K562 (cell line): ENCODE results near the gene CCDC28B. TPM values are rescaled to one million over a fixed set of nuclear protein-coding genes. Genes with fewer than 3 reads are reported as not detected.
A peak's percentile ranks its signal among the peaks of the same experiment; 100 is the strongest.

Experiments used
- ATF4 ChIP-seq: fragments of 450-650 bp; formaldehyde crosslinking; IDR thresholded peaks from 2 replicates; pipeline ENCODE4 v1.4.0; 2022; ENCODE audit warnings: mild to moderate bottlenecking, moderate library complexity
- GATAD2A ChIP-seq: fragments of 450-650 bp; IDR thresholded peaks from 2 replicates; pipeline ENCODE4 v1.6.1; 2017
- GTF3C2 ChIP-seq: IDR thresholded peaks from 3 replicates; pipeline ENCODE4 v1.6.1; 2011; ENCODE audit warnings: borderline replicate concordance, mild to moderate bottlenecking, moderate library complexity; ENCODE audit not compliant: insufficient read length; ENCODE audit errors: extremely low read depth
- MAFF ChIP-seq: IDR thresholded peaks from 2 replicates; pipeline ENCODE4 v1.6.1; 2012; ENCODE audit warnings: low read length, improper control_type of control experiment
- TFE3 ChIP-seq: fragments of 450-650 bp; formaldehyde crosslinking; IDR thresholded peaks from 2 replicates; pipeline ENCODE4 v1.4.0; 2020; ENCODE audit warnings: mild to moderate bottlenecking, mixed read lengths
- XRCC4 ChIP-seq: IDR thresholded peaks from one replicate; pipeline ENCODE4 v1.6.1; 2011; ENCODE audit not compliant: insufficient read depth, insufficient read length; ENCODE audit errors: extremely low read depth
- ZBTB7A ChIP-seq: IDR thresholded peaks from 2 replicates; pipeline ENCODE4 v1.6.1; 2011; ENCODE audit warnings: low read depth, mild to moderate bottlenecking, low read length, moderate library complexity, borderline replicate concordance; ENCODE audit not compliant: control insufficient read depth
- polyA plus RNA-seq, 8 experiments: library from polyadenylated mRNA; depleted of rRNA in 4 of 8; stranded (reverse) in 5 of 8; unstranded in 3 of 8; fragments of >200 nt; fragmentation: Nextera tagmentation in 2 of 8; fragmentation: Illumina TruSeq in 1 of 8; extraction: Ambion mirVana in 2 of 8; extraction: Trizol in 1 of 8; gene quantifications; 2 replicates each; pipeline versions ENCODE4 v1.2.1 to v1.2.3, GENCODE V29; 2011 to 2014; ENCODE audit warnings: inconsistent platforms in 1 of 8, missing spikeins in 1 of 8
- total RNA-seq, 7 experiments: library from RNA; depleted of rRNA in 6 of 7; stranded (reverse); fragments of >200 nt in 6 of 7; fragmentation: Illumina TruSeq in 2 of 7; extraction: Trizol in 2 of 7; gene quantifications; 2 replicates each; pipeline versions ENCODE4 v1.2.1 to v1.2.3, GENCODE V29; 2011 to 2021; ENCODE audit warnings: low replicate concordance in 1 of 7
- TF ChIP-seq, protein P1 (sequence below), 2 experiments: fragments of 450-650 bp; IDR thresholded peaks; 2 replicates each; pipeline ENCODE4 v1.6.1; 2016; ENCODE audit warnings: mild to moderate bottlenecking in 2 of 2, borderline replicate concordance in 1 of 2, low read depth in 1 of 2, moderate library complexity in 1 of 2
- TF ChIP-seq, protein P2 (sequence below): sonication (generic); formaldehyde crosslinking; IDR thresholded peaks from 2 replicates; pipeline ENCODE4 v1.8.0; 2022; ENCODE audit warnings: missing genetic modification reagents, mild to moderate bottlenecking, moderate library complexity, borderline replicate concordance

The CCDC28B gene
- total and polyA plus RNA-seq, 9 of the 15 experiments (the other 6 are each of a cell fraction or from before 2014, with no cell fraction given): 5.7 to 54.5 (median 31.7) TPM

DNA sequence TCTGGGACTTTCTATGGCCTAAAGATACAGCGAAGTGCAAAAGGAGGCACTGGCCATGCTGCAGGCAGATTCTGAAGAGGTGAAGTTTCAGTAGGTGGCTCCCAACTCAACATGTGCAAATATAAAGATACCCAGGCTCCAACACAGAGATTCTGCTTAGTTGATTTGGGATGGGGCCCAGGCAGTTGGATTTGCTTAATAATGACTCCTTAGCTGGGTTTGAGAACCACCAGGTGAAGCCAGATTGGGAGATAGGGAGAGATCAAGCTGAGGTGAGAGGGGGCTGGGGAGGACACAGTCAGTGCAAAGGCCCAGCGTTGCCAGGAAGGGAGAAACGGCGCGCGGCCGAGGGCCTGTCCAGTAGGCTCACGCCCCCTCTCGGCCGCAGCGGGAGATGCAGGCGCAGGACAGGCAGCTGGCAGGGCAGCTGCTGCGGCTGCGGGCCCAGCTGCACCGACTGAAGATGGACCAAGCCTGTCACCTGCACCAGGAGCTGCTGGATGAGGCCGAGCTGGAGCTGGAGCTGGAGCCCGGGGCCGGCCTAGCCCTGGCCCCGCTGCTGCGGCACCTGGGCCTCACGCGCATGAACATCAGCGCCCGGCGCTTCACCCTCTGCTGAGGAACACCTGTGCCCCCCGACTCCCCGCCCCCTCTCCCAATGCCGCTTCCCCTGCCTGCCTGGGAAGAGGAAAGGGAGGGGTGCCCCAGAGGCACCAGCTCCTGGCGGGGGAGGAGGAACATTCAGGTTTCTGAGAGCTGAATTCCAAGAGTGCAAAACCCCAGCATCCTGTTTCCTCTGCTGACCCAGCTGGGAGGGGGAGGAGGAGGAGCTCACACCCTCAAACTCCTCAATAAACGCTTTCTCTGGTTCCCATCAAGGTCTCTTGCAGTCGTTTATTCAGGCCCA, 47.8 kb downstream of the CCDC28B start (continued):
- TF ChIP-seq ATF4 (CRISPR knock-in tag) (no peak), TFE3 (no peak), GTF3C2 (no peak), XRCC4 (no peak), MAFF (no peak), ZBTB7A (peak; percentile 62; the same call in 1 of the 2 replicates), GATAD2A (peak; percentile 73)
- TF ChIP-seq, protein P1, sequence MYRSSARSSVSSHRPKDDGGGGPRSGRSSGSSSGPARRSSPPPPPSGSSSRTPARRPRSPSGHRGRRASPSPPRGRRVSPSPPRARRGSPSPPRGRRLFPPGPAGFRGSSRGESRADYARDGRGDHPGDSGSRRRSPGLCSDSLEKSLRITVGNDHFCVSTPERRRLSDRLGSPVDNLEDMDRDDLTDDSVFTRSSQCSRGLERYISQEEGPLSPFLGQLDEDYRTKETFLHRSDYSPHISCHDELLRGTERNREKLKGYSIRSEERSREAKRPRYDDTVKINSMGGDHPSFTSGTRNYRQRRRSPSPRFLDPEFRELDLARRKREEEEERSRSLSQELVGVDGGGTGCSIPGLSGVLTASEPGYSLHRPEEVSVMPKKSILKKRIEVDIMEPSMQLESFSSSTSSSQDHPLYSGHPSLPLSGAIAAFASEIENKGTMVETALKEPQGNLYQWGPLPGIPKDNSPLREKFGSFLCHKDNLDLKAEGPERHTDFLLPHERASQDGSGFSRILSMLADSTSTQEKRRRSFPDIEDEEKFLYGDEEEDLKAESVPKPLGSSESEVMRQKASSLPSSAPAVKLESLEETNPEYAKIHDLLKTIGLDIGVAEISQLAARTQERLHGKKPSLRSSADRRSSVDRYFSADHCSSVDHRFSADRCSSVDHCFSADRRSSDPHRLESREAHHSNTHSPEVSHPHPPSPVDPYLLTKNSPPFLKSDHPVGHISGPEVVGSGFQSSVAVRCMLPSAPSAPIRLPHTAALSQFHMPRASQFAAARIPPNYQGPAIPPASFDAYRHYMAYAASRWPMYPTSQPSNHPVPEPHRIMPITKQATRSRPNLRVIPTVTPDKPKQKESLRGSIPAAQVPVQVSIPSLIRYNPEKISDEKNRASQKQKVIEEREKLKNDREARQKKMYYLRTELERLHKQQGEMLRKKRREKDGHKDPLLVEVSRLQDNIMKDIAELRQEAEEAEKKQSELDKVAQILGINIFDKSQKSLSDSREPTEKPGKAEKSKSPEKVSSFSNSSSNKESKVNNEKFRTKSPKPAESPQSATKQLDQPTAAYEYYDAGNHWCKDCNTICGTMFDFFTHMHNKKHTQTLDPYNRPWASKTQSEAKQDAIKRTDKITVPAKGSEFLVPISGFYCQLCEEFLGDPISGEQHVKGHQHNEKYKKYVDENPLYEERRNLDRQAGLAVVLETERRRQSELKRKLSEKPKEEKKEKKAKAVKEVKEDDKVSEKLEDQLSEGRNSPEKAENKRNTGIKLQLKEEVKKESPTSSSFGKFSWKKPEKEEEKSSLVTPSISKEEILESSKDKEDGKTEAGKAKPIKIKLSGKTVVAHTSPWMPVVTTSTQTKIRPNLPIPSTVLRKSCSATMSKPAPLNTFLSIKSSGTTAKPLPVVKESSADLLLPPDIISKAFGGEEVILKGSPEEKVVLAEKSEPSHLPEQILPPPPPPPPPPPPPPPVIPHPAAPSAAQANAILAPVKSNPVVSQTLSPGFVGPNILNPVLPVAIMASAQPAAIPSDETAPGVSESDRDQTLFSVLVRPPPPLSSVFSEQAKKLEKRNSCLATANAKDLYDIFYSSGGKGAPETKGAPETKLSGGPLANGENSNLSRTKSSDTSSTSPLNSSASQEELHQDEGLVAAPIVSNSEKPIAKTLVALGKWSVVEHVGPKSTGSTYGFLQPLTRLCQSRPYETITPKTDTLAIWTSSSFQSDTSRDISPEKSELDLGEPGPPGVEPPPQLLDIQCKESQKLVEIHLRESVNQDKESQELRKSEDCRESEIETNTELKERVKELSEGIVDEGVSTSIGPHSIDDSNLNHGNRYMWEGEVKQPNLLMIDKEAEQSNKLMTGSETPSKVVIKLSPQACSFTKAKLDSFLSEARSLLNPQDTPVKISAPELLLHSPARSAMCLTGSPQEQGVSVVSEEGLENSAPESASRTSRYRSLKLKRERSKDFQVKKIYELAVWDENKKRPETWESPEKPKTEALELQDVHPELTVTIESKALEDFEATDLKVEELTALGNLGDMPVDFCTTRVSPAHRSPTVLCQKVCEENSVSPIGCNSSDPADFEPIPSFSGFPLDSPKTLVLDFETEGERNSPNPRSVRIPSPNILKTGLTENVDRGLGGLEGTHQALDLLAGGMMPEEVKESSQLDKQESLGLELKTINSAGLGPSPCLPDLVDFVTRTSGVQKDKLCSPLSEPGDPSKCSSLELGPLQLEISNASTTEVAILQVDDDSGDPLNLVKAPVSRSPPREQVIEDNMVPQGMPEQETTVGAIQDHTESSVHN (IDR thresholded peaks at IDR 0.05; ENCODE audit: borderline replicate concordance in 1 of 2, low read depth in 1 of 2): no peak
- TF ChIP-seq, protein P2, sequence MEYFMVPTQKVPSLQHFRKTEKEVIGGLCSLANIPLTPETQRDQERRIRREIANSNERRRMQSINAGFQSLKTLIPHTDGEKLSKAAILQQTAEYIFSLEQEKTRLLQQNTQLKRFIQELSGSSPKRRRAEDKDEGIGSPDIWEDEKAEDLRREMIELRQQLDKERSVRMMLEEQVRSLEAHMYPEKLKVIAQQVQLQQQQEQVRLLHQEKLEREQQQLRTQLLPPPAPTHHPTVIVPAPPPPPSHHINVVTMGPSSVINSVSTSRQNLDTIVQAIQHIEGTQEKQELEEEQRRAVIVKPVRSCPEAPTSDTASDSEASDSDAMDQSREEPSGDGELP (CRISPR knock-in tag): peak; percentile 95
